H1 (cell line): ENCODE measurements around the gene SEMA5B. TPM values are rescaled to one million over a fixed set of nuclear protein-coding genes. Genes with fewer than 3 reads are reported as not detected.

Experiments
- CTCF ChIA-PET: fragments of 300-600 bp; sonication (Branson Sonifier 250); formaldehyde crosslinking; loops from one replicate; lab custom pipeline; 2021; ENCODE audit not compliant: partially characterized antibody; lab: Charles Lee
- POLR2A ChIA-PET: fragments of 300-600 bp; sonication (Branson Sonifier 250); formaldehyde crosslinking; loops from one replicate; lab custom pipeline; 2021; ENCODE audit warnings: inconsistent platforms; ENCODE audit not compliant: partially characterized antibody; lab: Charles Lee
- DNase-seq, 2 experiments: peaks; one replicate each; pipeline versions ENCODE4 v3.0.0 to v3.0.0-alpha.2; 2010 to 2022; ENCODE audit warnings: low spot score in 2 of 2, low read depth in 1 of 2, mixed read lengths in 1 of 2
- FAIRE-seq: peaks from 2 replicates; lab custom pipeline; 2011; peaks lifted over from hg19 to GRCh38; lab: Jason Lieb, UNC
- H2AFZ ChIP-seq: 2 replicates; pipeline ENCODE4 v1.8.1; 2012; ENCODE audit warnings: low read length, inconsistent platforms
- H2AK5ac ChIP-seq: 2 replicates; pipeline ENCODE4 v1.6.1; 2013; ENCODE audit warnings: low read depth, low read length
- H2BK120ac ChIP-seq: replicated peaks from 2 replicates; pipeline ENCODE3; 2013; ENCODE audit warnings: low read depth, low read length, inconsistent platforms
- H2BK12ac ChIP-seq: 2 replicates; pipeline ENCODE4 v1.6.1; 2013; ENCODE audit warnings: low read depth, low read length
- H2BK15ac ChIP-seq: 2 replicates; pipeline ENCODE4 v1.6.1; 2013; ENCODE audit warnings: low read length
- H2BK20ac ChIP-seq: 2 replicates; pipeline ENCODE4 v1.6.1; 2013; ENCODE audit warnings: low read length
- H2BK5ac ChIP-seq: 2 replicates; pipeline ENCODE4 v1.6.1; 2013; ENCODE audit warnings: low read depth, low read length
- H3K14ac ChIP-seq: 2 replicates; pipeline ENCODE4 v1.6.1; 2013; ENCODE audit warnings: inconsistent platforms; ENCODE audit not compliant: insufficient read length
- H3K18ac ChIP-seq: 2 replicates; pipeline ENCODE4 v1.6.1; 2013; ENCODE audit warnings: low read length; ENCODE audit errors: extremely low read depth
- H3K23ac ChIP-seq: 2 replicates; pipeline ENCODE4 v1.6.1; 2013; ENCODE audit warnings: inconsistent platforms; ENCODE audit not compliant: insufficient read length
- H3K23me2 ChIP-seq: 2 replicates; pipeline ENCODE4 v1.6.1; 2013; ENCODE audit warnings: low read depth, low read length
- H3K27ac ChIP-seq: 2 replicates; pipeline ENCODE4 v1.6.1; 2011; ENCODE audit warnings: low read depth, low read length, inconsistent platforms
- H3K27me3 ChIP-seq, 4 experiments: replicated peaks in 1 of 4; 1 replicate in 1 of 4; 2 replicates in 3 of 4; pipeline versions ENCODE4 v1.6.1 to v1.8.1; 2011 to 2013; ENCODE audit warnings: low read length in 3 of 4, mild to moderate bottlenecking in 3 of 4, inconsistent platforms in 2 of 4, mixed read lengths in 2 of 4, moderate library complexity in 1 of 4; ENCODE audit not compliant: control insufficient read depth in 3 of 4, insufficient read depth in 3 of 4; ENCODE audit errors: extremely low read depth in 1 of 4
- H3K36me3 ChIP-seq, 4 experiments: 2 replicates each; pipeline versions ENCODE4 v1.6.1 to v1.8.1; 2011 to 2013; ENCODE audit warnings: mild to moderate bottlenecking in 4 of 4, low read length in 3 of 4, moderate library complexity in 2 of 4, control low read depth in 1 of 4, inconsistent platforms in 1 of 4; ENCODE audit not compliant: insufficient read depth in 4 of 4, control insufficient read depth in 2 of 4
- H3K4ac ChIP-seq: replicated peaks from 2 replicates; pipeline ENCODE3; 2013; ENCODE audit warnings: low read length, low read depth, mixed read lengths, inconsistent platforms; ENCODE audit not compliant: insufficient read length
- H3K4me1 ChIP-seq, 4 experiments: replicated peaks in 1 of 4; 1 replicate in 1 of 4; 2 replicates in 3 of 4; pipeline versions ENCODE4 v1.6.1 to v1.8.1; 2011 to 2013; ENCODE audit warnings: low read length in 3 of 4, inconsistent platforms in 2 of 4, mixed read lengths in 1 of 4; ENCODE audit not compliant: insufficient read depth in 4 of 4, control insufficient read depth in 3 of 4
- H3K4me2 ChIP-seq, 2 experiments: 2 replicates each; pipeline versions ENCODE4 v1.6.1 to v1.8.1; 2011 to 2013; ENCODE audit warnings: low read depth in 2 of 2, low read length in 2 of 2, control low read depth in 1 of 2, inconsistent platforms in 1 of 2, mild to moderate bottlenecking in 1 of 2; ENCODE audit not compliant: insufficient read depth in 1 of 2
- H3K4me3 ChIP-seq, 4 experiments: fragments of 200-600, 300-600 bp in 1 of 4; sonication (generic), shearing (Covaris generic), sonication (Bioruptor Twin) in 1 of 4; 2 replicates each; pipeline versions ENCODE4 v1.5.1 to v1.8.1; 2011 to 2016; ENCODE audit warnings: low read length in 4 of 4, low read depth in 3 of 4, control low read depth in 2 of 4, inconsistent platforms in 2 of 4, mild to moderate bottlenecking in 2 of 4, mixed read lengths in 1 of 4, moderate library complexity in 1 of 4; ENCODE audit not compliant: insufficient read depth in 2 of 4; ENCODE audit errors: extremely low read depth in 1 of 4
- H3K56ac ChIP-seq: replicated peaks from 2 replicates; pipeline ENCODE3; 2013; ENCODE audit warnings: low read depth, mild to moderate bottlenecking, mixed read lengths, low read length, inconsistent platforms; ENCODE audit not compliant: insufficient read length
- H3K79me1 ChIP-seq: 2 replicates; pipeline ENCODE4 v1.6.1; 2013; ENCODE audit warnings: low read depth, low read length, control low read depth
- H3K79me2 ChIP-seq, 2 experiments: 2 replicates each; pipeline versions ENCODE4 v1.6.1 to v1.8.1; 2012 to 2013; ENCODE audit warnings: low read length in 2 of 2, mild to moderate bottlenecking in 2 of 2, inconsistent platforms in 1 of 2; ENCODE audit not compliant: insufficient read depth in 2 of 2, control insufficient read depth in 1 of 2
- H3K9ac ChIP-seq, 4 experiments: replicated peaks in 1 of 4; 1 replicate in 1 of 4; 2 replicates in 3 of 4; pipeline versions ENCODE4 v1.6.1 to v1.8.1; 2011 to 2013; ENCODE audit warnings: low read depth in 3 of 4, low read length in 3 of 4, control low read depth in 2 of 4, mild to moderate bottlenecking in 2 of 4, moderate library complexity in 2 of 4, inconsistent platforms in 1 of 4; ENCODE audit errors: extremely low read depth in 1 of 4
- H3K9me3 ChIP-seq, 2 experiments: 2 replicates each; pipeline versions ENCODE4 v1.6.1 to v1.8.1; 2012 to 2013; ENCODE audit warnings: mild to moderate bottlenecking in 2 of 2, moderate library complexity in 2 of 2, control low read depth in 1 of 2, inconsistent platforms in 1 of 2, low read depth in 1 of 2, low read length in 1 of 2, mixed read lengths in 1 of 2; ENCODE audit not compliant: insufficient read depth in 2 of 2
- H4K20me1 ChIP-seq, 2 experiments: replicated peaks in 1 of 2; 2 replicates each; pipeline versions ENCODE3 to v1.8.1; 2011 to 2013; ENCODE audit warnings: inconsistent platforms in 2 of 2, low read length in 2 of 2, mild to moderate bottlenecking in 1 of 2; ENCODE audit not compliant: insufficient read depth in 2 of 2, control insufficient read depth in 1 of 2
- H4K5ac ChIP-seq: 2 replicates; pipeline ENCODE4 v1.6.1; 2013; ENCODE audit warnings: low read length, low read depth, mixed read lengths, inconsistent platforms; ENCODE audit not compliant: insufficient read length
- H4K8ac ChIP-seq: 2 replicates; pipeline ENCODE4 v1.8.0; 2013; ENCODE audit warnings: mild to moderate bottlenecking, moderate library complexity, low read length, inconsistent platforms; ENCODE audit not compliant: insufficient read depth; ENCODE audit errors: extremely low read depth
- H4K91ac ChIP-seq: replicated peaks from 2 replicates; pipeline ENCODE3; 2013; ENCODE audit warnings: low read length, mixed read lengths, inconsistent platforms; ENCODE audit not compliant: insufficient read length
- ASH2L ChIP-seq: fragments of 200-600, 300-600 bp; sonication (generic); IDR thresholded peaks from one replicate; pipeline ENCODE4 v1.7.1; 2017; ENCODE audit warnings: low read length
- CBX8 ChIP-seq: fragments of 300-800, 300-1000 bp; sonication (generic); IDR thresholded peaks from 2 replicates; pipeline ENCODE4 v1.7.1; 2016; ENCODE audit warnings: low read depth, low read length, borderline replicate concordance
- CEBPB ChIP-seq: IDR thresholded peaks from 2 replicates; pipeline ENCODE4 v1.6.1; 2012; ENCODE audit warnings: low read depth, low read length
- EGR1 ChIP-seq: IDR thresholded peaks from 2 replicates; pipeline ENCODE4 v1.6.1; 2011; ENCODE audit warnings: low read depth, low read length, borderline replicate concordance
- HDAC2 ChIP-seq, 2 experiments: fragments of 300-600 bp in 1 of 2; sonication (generic) in 1 of 2; IDR thresholded peaks; 2 replicates each; pipeline ENCODE4 v1.6.1; 2011 to 2012; ENCODE audit warnings: low read depth in 2 of 2, low read length in 2 of 2, mild to moderate bottlenecking in 2 of 2, moderate library complexity in 2 of 2, borderline replicate concordance in 1 of 2, inconsistent platforms in 1 of 2
- JUND ChIP-seq: IDR thresholded peaks from 2 replicates; pipeline ENCODE4 v1.6.1; 2011; ENCODE audit warnings: mild to moderate bottlenecking, improper control_type of control experiment, low read length
- KDM4A ChIP-seq: IDR thresholded peaks from one replicate; pipeline ENCODE4 v1.7.1; 2012; ENCODE audit warnings: low read depth, mild to moderate bottlenecking, moderate library complexity, low read length, inconsistent platforms; ENCODE audit not compliant: severe bottlenecking
- MAFK ChIP-seq: IDR thresholded peaks from 2 replicates; pipeline ENCODE4 v1.6.1; 2012; ENCODE audit warnings: low read depth, mild to moderate bottlenecking, improper control_type of control experiment, low read length
- RAD21 ChIP-seq, 2 experiments: IDR thresholded peaks in 1 of 2; conservative IDR thresholded peaks in 1 of 2; 2 replicates each; pipeline ENCODE4 v1.6.1; 2011; ENCODE audit warnings: low read depth in 2 of 2, low read length in 2 of 2, improper control_type of control experiment in 1 of 2, inconsistent platforms in 1 of 2, mild to moderate bottlenecking in 1 of 2, moderate library complexity in 1 of 2
- RBBP5 ChIP-seq: IDR thresholded peaks from 2 replicates; pipeline ENCODE4 v1.7.1; 2012; ENCODE audit warnings: low read depth, mild to moderate bottlenecking, inconsistent platforms, low read length, moderate library complexity, borderline replicate concordance
- SP2 ChIP-seq: IDR thresholded peaks from 2 replicates; pipeline ENCODE4 v1.6.1; 2012; ENCODE audit warnings: mild to moderate bottlenecking, low read length, inconsistent platforms
- SUZ12 ChIP-seq: fragments of 200-600 bp; sonication (generic); IDR thresholded peaks from 2 replicates; pipeline ENCODE4 v1.6.1; 2012; ENCODE audit warnings: mild to moderate bottlenecking, inconsistent platforms, low read length, moderate library complexity, mixed read lengths
- TBP ChIP-seq: IDR thresholded peaks from 2 replicates; pipeline ENCODE4 v1.6.1; 2011; ENCODE audit warnings: low read depth, low read length, improper control_type of control experiment
- WGBS, 2 experiments: shearing (Covaris generic) in 1 of 2; methylation state at CpG; one replicate each; pipeline versions ENCODE4 v1.1.6 to v1.1.7; 2013 to 2015; ENCODE audit warnings: low lambda C conversion rate in 2 of 2, mixed read lengths in 2 of 2, inconsistent platforms in 1 of 2, low coverage in 1 of 2, missing lambda C conversion rate in 1 of 2; ENCODE audit not compliant: insufficient replicate concordance in 2 of 2, insufficient coverage in 1 of 2, insufficient read length in 1 of 2; ENCODE audit errors: extremely low coverage in 1 of 2, missing lambda C conversion rate in 1 of 2; 5-methylcytosine and 5-hydroxymethylcytosine counted together
- polyA plus RNA-seq, 7 experiments: library from polyadenylated mRNA; depleted of rRNA in 3 of 7; stranded (reverse) in 5 of 7; unstranded in 2 of 7; fragments of >200 nt in 5 of 7; fragments of 200-250 nt in 2 of 7; gene quantifications; 1 replicate in 5 of 7; 2 replicates in 1 of 7; 4 replicates in 1 of 7; pipeline versions ENCODE4 v1.2.1 to v1.2.3, GENCODE V29; 2011 to 2013; ENCODE audit warnings: missing spikeins in 2 of 7, mixed read lengths in 2 of 7
- total RNA-seq: library from RNA; stranded (reverse); fragmentation: NEBNext Ultra II Directional; extraction: Animal tissue kit (Norgen Biotek cat#: 25700); gene quantifications from 2 replicates; pipeline ENCODE4 v1.2.1, GENCODE V29; 2021

The SEMA5B gene
- total and polyA plus RNA-seq, 2 of the 8 experiments (the other 6 are each of a cell fraction or from before 2014, with no cell fraction given) = 13.1 to 22.4 TPM

GRCh38 chr3:122974764-122975162, 52.8 kb downstream of the SEMA5B start:
- Histone ChIP-seq H3K23me2 (no peaks in the 10 kb centered on the region; the same call in 1 of the 2 replicates), H3K18ac (peak overlapping the region; percentile 84; the same call in 1 of the 2 replicates), H3K36me3 (no peaks in the 10 kb centered on the region; a peak in 1 of 8 replicates), H3K79me2 (no peaks in the 10 kb centered on the region), H3K23ac (no peak overlapping the region), H3K4ac (no peak overlapping the region), H2BK5ac (peak overlapping the region; percentile 84; the same call in 1 of the 2 replicates), H4K5ac (peak overlapping the region; percentile 73), H3K79me1 (peaks cover 2% of the 10 kb centered on the region; the same call in 1 of the 2 replicates), H4K91ac (peak overlapping the region; percentile 77), H3K9ac (no peak overlapping the region), H3K4me2 (peak overlapping the region; percentile 51 to 58), H3K14ac (no peak overlapping the region), H2BK12ac (peak overlapping the region; percentile 45; the same call in 1 of the 2 replicates), H2AK5ac (0 out of 2 replicates have a peak overlapping the region, but pooled peaks have one; percentile 7), H3K4me1 (peaks cover 7 to 46% (median 32%) of the 10 kb centered on the region in 4 experiments), H3K27ac (no peak overlapping the region), H4K8ac (peak overlapping the region; percentile 45; the same call in 1 of the 2 replicates), H2BK15ac (peak overlapping the region; percentile 3; the same call in 1 of the 2 replicates), H3K56ac (no peak overlapping the region), H2AFZ (0 out of 2 replicates have a peak overlapping the region, but pooled peaks have one; percentile 3), H3K27me3 (no peaks in the 10 kb centered on the region), H2BK20ac (peak overlapping the region; percentile 51; the same call in 1 of the 2 replicates), H2BK120ac (no peak overlapping the region), H3K9me3 (no peaks in the 10 kb centered on the region), H4K20me1 (no peaks in the 10 kb centered on the region), H3K4me3 (peak overlapping the region in 1 of 4 experiments; percentile 12; a peak in 1 of 8 replicates)
- ChIA-PET CTCF (interaction anchor here (0.5 to 2.9 kb wide), 12 partner anchors 8 to 877 kb away, joined by 3 to 16 read pairs (median 4); no protein-coding TSS in a partner anchor), POLR2A (interaction anchor here (1.2 to 1.3 kb wide), 2 partner anchors 8 to 10 kb away, joined by 4 read pairs; no protein-coding TSS in a partner anchor)
- no peak for FAIRE-seq
- WGBS, 2 experiments = 41% methylated on average over 2 of the region's 2 CpGs; no CpG with 5 or more reads in 1 of the 2 experiments
- DNase-seq = no peak
- TF ChIP-seq HDAC2 (IDR thresholded peaks at IDR 0.05; ENCODE audit: borderline replicate concordance in 1 of 2, low read depth in 2 of 2, low read length in 2 of 2) (no peak), KDM4A (no peak), ASH2L (no peak), SUZ12 (no peak), TBP (no peak), SP2 (no peak), JUND (no peak), MAFK (no peak), CBX8 (no peak), CEBPB (no peak), RBBP5 (no peak), RAD21 (IDR thresholded peaks at IDR 0.05 in 1 of 2, conservative IDR thresholded peaks at IDR 0.05 in 1 of 2; ENCODE audit: low read depth in 2 of 2, low read length in 2 of 2) (no peak), EGR1 (no peak)
